DMS79 (cell line): ENCODE results near the gene SLC7A14.

Experiments
- DNase-seq: peaks from one replicate; lab custom pipeline; 2025; lab: John Stamatoyannopoulos, UW

The SLC7A14 gene

DNA sequence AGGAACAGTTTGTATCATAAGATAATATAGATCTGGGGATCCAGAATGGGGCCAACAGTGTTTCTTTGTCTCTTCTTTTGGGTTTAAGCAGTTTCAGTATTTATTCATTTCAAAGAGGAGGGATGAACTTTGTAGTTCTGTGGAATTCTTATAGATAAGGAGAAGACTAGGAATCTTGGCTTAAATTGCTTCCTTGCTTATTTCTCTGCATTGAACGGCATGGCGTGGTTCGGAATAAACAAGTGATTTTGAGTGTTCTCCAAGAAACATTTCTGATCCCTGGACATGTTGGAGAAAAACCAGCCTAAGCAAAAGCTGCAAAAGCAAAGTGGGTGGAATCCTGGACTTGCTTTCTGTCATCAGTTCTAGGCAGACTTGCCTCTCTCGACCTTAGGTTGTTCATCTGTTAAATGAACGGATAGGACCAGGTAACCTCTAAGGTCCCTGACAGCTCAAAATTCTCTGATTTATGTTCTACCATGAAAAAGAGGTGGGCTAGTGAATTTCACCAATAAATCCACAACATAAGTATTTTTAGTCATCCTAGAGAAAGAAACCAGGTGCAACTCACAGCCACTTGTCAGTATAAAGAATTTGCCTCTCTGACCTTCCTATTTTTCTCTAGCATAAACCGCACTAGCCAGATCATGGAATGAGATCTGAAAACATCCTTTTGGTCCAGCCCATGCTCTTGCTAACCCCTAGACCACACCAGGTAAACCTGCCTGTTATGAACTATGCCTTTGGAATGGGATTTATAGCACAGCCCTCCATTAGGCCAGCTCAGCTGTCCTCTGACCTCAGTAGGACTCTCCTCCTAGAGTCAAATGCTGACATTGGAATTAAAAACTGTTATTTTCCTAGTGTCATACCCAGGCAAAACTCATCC, 88.4 kb downstream of the SLC7A14 start:
- DNase-seq: no peak

DNA sequence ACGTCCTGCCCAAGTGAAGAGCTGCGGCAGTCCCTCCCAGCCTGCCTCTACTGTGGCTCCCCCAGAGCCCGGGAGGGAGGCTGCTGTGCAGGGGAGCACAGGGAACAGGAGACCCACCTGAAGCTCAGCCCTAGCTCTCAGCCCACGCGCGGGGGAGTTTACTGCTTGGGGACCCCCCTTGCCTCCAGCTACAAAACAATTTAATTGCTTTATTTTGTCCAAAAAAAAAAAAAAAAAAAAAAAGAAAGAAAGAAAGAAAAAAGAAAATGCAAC, 89.1 kb downstream of the SLC7A14 start:
- DNase-seq: no peak

DNA sequence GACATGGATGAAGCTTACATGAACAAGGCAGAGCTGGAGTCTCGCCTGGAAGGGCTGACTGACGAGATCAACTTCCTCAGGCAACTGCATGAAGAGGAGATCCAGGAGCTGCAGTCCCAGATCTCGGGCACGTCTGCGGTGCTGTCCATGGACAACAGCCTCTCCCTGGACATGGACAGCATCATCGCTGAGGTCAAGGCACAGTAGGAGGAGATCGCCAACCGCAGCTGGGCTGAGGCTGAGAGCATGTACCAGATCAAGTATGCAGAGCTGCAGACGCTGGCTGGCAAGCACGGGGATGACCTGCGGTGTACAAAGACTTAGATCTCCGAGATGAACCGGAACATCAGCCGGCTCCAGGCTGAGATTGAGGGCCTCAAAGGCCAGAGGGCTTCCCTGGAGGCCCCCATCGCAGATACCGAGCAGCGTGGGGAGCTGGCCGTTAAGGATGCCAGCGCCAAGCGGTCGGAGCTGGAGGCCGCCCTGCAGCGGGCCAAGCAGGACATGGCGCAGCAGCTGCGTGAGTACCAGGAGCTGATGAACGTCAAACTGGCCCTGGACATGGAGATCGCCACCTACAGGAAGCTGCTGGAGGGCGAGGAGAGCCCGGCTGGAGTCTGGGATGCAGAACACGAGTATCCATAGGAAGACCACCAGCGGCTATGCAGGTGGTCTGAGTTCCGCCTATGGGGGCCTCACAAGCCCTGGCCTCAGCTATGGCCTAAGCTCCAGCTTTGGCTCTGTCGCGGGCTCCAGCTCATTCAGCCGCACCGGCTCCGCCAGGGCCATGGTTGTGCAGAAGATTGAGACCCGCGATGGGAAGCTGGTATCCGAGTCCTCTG, 89.6 kb downstream of the SLC7A14 start:
- no peak for DNase-seq

DNA sequence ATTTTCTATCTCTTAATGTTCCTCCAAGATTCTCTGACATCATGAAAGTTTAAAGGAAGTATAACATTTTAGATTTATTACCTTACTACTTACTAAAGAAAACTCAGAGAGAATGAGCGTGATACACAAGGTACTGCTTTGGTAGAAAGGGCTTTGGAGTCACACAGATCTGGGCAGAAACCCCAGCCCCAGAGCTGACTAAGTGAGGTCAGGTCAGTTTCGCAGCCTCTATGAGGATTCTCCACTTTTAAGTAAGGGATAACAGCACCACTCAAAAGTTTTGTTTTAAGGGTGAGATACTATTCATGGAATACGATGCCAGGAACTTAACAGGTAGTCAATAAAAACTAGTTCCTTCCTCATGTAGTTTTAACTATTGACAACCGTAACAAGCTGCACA, 91.1 kb downstream of the SLC7A14 start:
- DNase-seq: no peak

DNA sequence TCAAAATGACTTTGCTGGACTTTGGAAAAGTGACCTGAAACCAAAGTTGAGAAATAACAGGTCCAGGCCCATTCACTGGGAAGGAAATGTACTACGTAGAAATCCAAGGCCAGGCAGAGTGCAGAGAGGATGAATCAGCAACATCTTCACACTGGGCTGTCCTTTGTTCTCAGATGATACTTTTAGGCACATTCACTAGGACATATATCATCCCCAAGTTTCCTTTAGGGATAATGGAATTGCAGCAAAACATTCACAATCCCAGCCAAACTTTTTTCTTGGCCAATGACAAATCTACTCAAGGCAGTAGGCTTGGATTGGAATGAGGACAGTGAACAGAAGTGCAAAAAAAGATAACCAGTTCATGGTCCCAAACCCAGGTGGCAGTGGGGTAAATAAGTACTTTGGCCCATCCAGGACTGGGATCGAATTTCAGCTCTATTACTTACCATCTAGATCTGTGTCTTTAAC, 92.1 kb downstream of the SLC7A14 start:
- DNase-seq: no peak

DNA sequence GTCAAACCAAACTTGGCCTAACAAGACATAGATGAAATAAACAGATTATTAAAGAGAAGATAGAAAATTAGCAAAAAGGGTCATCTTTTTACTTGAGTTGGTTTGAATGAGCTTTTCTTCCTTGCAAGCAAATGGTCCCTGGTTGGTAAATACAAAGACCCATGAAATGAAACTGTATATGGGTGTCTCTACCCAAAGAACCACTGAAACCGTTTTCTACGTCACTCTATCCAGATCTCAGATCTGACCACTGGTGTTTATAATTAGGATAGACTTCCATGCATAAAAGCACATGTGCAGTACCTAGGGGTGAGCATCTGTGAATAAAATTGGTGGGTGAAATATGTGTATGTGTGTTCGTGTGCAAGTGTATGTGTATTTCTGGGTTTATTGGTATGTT, 94.0 kb downstream of the SLC7A14 start:
- no peak for DNase-seq

DNA sequence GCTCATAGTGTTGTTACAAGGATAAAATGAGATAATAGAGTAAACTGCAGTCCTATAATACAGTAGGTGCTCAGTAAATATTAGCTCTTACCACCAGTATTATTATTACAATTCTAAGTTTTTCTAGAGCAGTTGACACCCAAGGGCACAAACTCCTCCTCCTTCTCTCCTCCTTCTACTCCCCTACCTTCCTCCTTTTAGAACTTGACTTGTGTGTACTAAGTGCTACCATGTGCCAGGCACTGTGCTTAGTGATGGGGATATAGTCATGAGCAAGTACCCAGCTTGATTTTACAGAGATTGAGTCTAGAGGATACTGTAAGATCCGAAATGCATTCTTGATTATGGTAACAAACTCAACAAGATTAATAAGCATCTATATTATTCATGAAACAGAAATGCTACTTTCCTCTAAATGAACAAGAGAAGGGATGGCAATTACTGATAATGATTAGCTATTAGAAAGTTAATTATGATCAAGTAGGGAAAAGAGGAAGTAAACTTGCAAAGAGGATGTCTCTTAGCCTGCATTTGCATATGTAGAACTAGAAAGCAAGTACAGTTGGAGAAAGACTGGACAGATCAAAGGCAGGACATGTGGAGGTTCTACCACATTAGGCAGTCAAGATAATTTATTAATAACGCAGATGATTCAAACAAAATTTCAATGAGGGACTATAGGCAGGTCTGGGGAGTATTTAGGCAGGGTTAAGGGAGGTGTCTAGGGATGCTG, 94.9 kb downstream of the SLC7A14 start:
- no peak for DNase-seq

DNA sequence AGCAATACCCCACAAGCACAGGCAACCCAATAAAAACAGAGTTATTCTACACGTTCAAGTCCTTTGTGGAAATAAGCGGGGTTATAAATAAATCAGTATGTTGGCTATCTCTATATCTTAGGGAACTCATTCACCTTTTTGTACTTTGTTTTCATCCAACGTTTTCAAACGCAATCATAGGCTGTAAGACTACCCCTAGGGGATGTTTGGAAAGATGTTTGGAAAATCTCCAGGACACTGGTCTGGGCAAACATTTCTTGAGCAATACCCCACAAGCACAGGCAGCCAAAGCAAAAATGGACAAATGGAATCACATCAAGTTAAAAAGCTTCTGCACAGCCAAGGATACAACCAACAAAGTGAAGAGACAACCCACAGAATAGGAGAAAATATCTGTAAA, 97.1 kb downstream of the SLC7A14 start:
- no peak for DNase-seq

DNA sequence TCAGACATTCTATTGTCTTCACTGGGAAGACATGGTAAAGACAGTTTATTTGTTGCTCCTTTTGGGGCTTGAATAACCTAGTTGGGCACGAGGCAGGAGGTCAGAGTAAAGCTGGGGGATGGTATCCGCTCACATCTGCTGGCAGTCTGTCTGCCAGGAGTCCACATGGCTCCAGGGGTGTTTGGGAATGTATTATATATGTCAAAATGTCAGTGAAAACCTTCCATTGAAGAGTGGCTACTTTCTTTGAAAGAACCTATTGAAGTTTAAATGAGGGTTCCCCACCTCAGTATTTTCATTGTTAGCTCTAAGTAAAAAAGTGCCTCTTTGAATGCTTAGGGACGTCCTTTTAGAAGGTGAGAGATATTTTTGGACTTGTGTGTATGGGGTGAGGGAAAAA, 98.8 kb downstream of the SLC7A14 start:
- no peak for DNase-seq

DNA sequence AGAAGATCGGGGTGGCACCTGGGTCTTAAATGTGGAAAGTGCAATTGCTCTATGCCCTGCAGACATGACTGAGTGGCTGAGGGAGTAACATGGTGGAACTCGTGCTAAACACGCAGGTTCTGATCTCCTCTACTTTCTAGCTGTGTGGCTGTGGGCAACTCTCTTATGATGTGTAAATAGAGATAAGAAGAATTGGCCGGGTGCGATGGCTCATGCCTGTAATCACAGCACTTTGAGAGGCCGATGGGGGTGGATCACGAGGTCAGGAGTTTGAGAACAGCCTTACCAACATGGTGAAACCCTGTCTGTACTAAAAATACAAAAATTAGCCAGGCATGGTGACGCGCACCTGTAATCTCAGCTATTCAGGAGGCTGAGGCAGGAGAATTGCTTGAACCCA, 99.5 kb downstream of the SLC7A14 start:
- DNase-seq: no peak

DNA sequence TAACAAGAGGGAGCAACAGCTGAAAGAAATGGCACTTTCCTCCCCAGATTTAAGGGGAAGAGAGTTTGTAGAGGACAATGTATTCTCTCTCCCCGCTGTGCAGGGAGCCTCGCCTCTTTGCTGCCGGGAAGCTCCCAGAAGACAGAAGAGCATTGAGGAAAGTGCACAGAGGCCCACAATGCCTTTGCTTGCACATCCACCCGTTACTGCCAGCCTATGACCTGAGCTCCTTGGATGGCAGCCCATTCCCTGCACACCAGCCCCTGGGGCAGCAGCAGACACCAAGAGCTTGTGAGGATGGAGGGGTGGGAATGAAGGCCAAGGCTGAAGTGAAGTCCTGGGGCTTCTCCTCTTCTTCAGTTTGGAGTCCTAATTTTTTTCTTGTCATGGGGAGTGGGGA, 100.2 kb downstream of the SLC7A14 start:
- no peak for DNase-seq

DNA sequence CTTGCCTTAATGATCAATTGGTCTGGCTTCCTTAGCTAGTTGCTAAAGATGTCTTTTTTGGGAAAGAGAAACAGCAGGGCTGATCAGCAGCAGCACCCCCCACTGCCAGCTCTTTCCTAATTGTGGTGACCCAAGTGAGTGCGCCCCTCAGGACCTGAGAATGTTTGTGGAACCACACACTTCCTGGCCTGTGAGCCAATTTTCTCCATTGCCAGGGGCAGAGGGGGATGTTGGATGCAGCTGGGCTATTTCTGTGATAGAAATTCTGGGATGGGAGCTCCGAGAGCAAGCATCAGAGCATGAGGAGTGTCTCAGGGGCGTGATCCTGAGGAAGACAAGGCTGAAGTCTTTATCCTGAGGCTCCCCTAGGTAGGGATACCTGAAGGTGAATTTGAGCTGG, 100.6 kb downstream of the SLC7A14 start:
- DNase-seq: no peak

DNA sequence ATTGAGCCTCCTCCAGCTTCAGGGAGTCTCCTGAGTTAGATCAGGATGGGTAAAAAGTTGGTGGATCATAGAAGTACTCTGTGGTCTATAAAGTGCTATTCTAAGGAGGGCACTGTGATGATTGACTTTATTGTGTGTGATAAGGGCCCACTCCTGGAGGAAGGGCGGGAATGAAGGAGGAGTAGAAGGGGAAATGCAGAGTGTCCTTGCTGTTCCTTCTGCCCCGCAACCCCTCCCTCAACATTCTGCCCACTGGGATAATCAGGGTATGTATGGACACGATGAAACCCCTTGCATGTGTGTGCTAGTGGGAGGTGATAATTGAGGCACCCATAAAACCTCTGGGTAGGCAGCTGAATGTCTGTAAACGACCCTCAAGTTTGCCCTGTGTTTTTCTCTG, 101.0 kb downstream of the SLC7A14 start:
- no peak for DNase-seq

DNA sequence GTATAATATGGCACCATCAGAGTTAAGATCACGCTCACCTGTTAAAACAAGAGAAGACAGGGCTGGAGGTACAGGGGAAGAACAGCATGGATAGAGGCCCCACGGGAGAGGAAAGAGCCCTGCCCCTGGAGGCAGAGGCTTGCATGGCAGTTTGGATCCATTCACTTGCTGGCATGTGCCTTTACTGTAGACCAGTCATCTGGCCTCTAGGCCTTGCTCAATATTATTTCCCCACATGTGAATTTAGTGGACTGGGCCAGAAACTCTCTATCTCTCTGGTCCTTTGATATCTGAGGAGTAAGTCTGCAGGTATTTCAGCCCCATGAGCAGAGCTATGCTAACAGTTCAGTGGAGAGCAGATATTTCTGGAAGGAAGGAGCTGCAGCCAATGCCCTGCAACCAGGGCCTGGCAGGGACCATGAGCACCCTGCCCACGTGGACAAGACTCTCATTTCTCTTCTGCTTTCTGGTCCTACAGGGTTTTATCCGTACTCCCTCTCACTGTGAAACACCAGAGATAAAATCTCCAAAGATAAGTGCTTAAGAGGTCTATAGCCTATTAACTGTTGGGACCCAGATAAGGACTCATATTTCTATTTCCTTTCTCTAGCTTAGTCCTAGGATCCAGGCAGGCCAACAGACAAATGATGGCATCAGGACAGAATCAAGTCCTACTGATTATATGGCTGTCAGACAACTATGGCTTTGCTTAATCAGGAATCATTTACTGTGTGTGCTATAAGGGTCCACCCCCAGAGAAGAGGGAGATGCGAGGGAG, 102.2 kb downstream of the SLC7A14 start:
- no peak for DNase-seq

DNA sequence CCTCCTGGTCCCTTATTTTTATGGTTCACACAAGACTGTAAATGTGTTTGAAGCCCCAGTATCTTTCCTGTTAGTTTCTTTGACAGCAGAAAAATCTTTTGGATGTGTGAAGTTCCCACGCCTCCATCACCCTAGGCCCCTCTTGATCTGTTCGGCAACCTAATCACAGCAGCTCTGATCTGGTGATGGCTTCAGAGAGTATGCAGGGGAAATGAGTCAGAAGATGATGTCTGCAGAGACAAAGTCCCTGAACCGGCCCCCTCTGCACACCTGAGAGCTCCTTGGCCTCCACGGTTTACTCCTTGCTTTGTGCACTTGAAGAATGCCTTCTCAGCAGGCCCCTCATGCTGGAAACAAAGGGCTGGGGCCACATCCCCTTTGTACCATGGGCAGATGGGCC, 103.7 kb downstream of the SLC7A14 start:
- DNase-seq: no peak

DNA sequence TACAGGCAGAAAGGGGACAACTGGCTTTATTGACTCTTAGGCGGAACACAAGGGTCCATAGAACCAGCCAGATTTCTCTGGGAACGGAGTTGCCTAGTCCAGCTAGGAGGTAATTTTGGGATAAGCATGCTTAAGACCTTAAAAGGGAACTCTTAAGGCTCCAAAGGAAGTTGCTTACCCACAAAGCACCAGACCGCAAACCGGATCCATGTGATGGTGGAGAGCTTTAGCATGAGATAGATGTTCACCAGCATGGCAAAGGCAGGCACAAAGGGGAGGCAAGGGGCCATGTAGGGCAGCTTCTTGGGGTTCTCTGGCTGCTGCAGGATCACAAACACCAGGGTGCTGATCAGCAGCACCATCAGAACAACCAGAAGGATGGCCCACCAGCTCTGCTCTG, 105.8 kb downstream of the SLC7A14 start:
- DNase-seq: no peak

DNA sequence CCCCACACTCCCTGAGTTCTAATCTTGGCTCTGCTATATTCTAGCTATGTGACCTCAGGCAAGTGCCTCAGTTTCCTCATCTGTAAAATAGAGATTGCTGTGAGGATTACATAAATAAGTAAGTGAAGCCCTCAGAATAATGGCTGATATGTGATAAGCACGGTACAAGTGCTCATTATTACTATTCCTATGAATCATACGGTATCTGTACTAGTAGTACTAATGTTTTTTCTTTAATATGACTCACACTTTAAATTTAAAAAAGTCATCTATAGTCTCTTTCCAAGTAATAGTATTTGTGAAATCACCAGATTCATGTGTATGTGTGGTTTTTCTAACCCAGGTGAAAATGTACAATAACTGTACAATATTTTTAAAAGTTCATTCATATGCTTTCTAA, 108.5 kb downstream of the SLC7A14 start:
- DNase-seq: no peak

DNA sequence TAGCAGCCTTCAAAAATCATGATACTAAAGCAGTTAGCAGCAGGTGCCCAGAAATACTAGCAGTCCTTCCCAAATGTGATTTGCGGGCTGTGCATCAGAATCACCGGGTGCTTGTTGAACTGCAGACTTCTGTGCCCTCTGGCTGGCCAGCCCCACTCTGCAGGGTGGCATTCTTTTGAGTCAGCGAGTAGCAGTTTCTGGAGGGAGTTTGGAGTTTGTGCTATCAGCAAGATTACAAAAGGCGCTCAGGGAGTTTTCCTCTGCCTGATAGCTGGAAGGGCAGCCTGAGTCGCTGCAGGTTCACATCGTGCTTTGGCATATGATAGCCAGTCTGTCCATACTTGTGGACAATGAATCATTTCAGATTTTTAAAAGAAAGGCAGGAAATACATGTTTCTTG, 109.6 kb downstream of the SLC7A14 start:
- no peak for DNase-seq

DNA sequence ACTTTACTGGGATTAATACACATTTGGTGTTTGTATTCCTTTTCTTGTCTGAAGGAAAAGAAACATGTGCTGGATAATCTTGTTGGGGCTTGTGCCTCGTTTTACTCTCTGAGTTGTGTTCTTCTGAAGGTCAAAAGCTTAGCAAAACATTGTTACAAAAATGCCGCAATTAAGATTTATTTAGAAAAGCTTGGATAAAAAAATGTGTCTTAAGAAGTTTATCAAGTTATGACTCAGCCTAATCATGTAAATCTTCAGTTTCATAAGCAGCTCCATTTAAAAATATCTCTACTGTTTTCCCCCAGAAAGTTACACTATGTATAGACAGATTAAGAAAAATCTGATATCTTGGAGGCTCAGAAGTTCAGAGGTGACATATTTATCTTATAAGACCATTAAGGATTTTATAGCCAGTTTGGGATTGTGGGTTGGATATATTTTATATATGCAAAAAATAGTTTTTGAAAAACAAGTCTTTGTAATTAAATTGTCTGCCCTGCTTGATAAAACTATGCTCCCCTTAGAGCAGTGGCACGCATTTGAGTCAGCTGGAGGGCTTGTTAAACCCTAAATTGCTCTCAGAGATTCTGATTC, 110.7 kb downstream of the SLC7A14 start:
- no peak for DNase-seq

DNA sequence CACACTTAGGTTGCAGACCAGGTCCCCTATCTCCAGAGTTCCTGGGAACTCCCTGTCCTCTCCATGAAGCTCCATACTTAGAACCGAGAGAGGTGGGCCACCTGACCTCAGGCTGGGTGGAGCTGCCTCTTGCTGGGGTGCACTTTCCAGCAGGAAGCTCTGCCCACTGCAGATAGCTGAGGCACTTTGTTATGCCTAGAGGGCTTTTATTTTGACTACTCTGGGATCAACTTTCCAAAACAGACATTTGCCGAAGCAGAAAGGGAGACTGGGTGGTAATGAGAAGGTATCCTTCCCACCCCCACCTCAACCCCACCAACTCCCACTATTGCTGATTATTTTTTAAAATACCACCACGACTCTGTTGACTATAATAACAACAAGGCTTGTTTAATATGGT, 112.5 kb downstream of the SLC7A14 start:
- DNase-seq: no peak

DNA sequence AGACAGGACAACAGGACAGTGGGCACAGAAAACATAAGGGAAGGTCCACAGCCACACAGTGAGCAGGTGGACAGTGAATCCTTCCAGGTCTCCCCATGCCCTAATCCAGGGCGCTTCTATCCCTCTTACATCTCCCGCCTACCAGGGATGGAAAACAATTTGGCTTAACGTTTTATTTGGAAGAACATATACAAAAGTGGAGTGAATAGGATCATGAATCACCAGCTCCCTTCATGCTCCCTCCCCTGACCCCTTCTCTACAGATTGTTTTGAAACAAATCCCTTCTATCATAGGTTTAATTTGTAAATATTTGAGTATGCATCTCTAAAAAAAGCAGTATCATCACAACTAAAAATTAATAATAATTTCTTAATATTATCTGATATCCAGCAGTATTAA, 114.7 kb downstream of the SLC7A14 start:
- no peak for DNase-seq
